D721Med (cell line): Measurements from ENCODE around the gene TIMM10.

ENCODE experiments used
- DNase-seq: peaks from one replicate; pipeline ENCODE4 v3.0.0; 2011; ENCODE audit warnings: low spot score; ENCODE audit not compliant: insufficient read length
- FAIRE-seq: peaks from 2 replicates; lab custom pipeline; 2011; peaks lifted over from hg19 to GRCh38; lab: Jason Lieb, UNC
- CTCF ChIP-seq: IDR thresholded peaks from 2 replicates; pipeline ENCODE4 v1.5.1; 2012; ENCODE audit warnings: mild to moderate bottlenecking, control low read depth; ENCODE audit not compliant: insufficient read depth; ENCODE audit errors: missing control alignments

Gene TIMM10

GRCh38 chr11:57479021-57479663 lies 51.4 kb downstream of the TIMM10 start:
- no peak for FAIRE-seq
- TF ChIP-seq CTCF = no peak
- no peak for DNase-seq
